Lower leg skin (tissue), 4 donors: ENCODE results near the gene PAK6. TPM values are rescaled to one million over a fixed set of nuclear protein-coding genes. Genes with fewer than 3 reads are reported as not detected.

ENCODE experiments used
- DNase-seq, 2 donors: peaks; one replicate each; pipeline ENCODE4 v3.0.0-alpha.2; 2019; ENCODE audit warnings: low spot score in 2 of 2
- H3K4me3 ChIP-seq: fragments of 200-600 bp; sonication (generic); 2 replicates; pipeline ENCODE4 v1.5.1; 2017; ENCODE audit warnings: mild to moderate bottlenecking, low read depth; ENCODE audit not compliant: poor library complexity, severe bottlenecking
- POLR2A ChIP-seq, 2 donors: fragments of 450-650 bp; IDR thresholded peaks; one replicate each; pipeline ENCODE4 v1.6.1; 2016 to 2017; ENCODE audit warnings: antibody characterized with exemption in 2 of 2, mild to moderate bottlenecking in 1 of 2, moderate library complexity in 1 of 2
- WGBS, 2 donors: methylation state at CpG; one replicate each; pipeline ENCODE4 v1.1.5; 2018; 5-methylcytosine and 5-hydroxymethylcytosine counted together
- intact Hi-C: fragments of 100-400 bp; cut with DNase I; formaldehyde crosslinking; loops from one replicate; pipeline ENCODE4 v1.15.0; 2023; ENCODE audit warnings: low total_unique reads
- total RNA-seq, 4 donors: library from RNA; depleted of rRNA; stranded (reverse); fragments of >200 nt; gene quantifications; one replicate each; pipeline ENCODE4 v1.1.0, GENCODE V29; 2016
- TF ChIP-seq, protein P1 (sequence below), 3 donors: fragments of 450-650 bp; IDR thresholded peaks; one replicate each; pipeline ENCODE4 v1.5.1; 2016; ENCODE audit warnings: antibody characterized with exemption in 3 of 3, mild to moderate bottlenecking in 3 of 3, moderate library complexity in 2 of 3

Gene PAK6
- 10 to 100 TPM; 48.3 to 83.9 (median 70.4) TPM for total RNA-seq

DNA sequence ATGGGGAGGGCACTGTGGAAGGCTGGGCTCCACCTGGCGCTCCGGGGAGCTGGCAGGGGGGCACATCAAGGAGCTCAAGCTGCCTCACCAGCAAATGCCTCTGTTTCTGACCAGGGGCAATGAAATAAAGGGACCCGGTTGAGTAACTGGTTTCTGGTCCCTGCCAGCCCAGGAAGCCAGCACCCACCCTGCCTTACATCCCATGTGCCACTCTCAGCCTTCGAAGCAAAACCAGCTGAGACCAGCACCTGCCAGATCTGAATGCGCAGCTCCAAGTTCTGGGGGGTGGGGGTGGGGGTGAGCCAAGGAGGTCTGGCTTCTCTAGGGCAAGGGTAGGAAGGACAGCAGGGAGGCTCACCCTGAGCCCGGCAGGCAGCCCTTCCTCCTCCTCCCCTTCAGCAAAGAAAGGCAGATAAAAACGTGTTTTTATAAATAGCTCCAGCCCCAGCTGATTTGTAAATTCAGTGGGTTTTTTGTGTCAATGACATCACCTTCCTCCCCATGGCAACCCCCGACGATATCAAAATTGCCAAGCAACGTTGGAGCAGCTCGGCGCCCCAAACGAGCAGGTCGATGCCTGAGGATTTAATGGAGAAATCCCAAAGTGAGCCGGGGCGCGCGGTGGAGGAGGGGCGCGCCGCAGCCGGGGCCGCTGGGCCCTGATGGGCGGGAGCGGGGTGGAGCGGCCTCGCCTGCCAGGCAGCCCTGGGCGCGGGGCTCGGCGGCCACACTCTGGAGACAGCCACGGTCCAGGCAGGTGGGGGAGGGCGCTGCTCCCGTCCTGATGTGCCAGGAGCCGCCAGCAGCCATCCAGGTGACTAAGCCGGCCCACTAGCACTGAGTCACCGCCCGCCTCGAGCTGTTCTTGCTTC is at the start of gene PAK6:
TSS of gene PAK6 (plus strand) at position 532 of the 872 bp plus-strand sequence. CDS start 25,723 bp downstream, outside the sequence.
- peak; percentile 81 to 93 for DNase-seq
- intact Hi-C loops = no loop called here
- peak within 1 kb of the TSS; percentile 21 for H3K4me3 ChIP-seq
- 5 to 6% methylated on average over 32 to 37 of the region's 39 CpGs for WGBS, 2 donors
- TF ChIP-seq POLR2A (IDR thresholded peaks at IDR 0.05) = no peak
- TF ChIP-seq, protein P1, sequence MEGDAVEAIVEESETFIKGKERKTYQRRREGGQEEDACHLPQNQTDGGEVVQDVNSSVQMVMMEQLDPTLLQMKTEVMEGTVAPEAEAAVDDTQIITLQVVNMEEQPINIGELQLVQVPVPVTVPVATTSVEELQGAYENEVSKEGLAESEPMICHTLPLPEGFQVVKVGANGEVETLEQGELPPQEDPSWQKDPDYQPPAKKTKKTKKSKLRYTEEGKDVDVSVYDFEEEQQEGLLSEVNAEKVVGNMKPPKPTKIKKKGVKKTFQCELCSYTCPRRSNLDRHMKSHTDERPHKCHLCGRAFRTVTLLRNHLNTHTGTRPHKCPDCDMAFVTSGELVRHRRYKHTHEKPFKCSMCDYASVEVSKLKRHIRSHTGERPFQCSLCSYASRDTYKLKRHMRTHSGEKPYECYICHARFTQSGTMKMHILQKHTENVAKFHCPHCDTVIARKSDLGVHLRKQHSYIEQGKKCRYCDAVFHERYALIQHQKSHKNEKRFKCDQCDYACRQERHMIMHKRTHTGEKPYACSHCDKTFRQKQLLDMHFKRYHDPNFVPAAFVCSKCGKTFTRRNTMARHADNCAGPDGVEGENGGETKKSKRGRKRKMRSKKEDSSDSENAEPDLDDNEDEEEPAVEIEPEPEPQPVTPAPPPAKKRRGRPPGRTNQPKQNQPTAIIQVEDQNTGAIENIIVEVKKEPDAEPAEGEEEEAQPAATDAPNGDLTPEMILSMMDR (IDR thresholded peaks at IDR 0.05) = no peak

DNA sequence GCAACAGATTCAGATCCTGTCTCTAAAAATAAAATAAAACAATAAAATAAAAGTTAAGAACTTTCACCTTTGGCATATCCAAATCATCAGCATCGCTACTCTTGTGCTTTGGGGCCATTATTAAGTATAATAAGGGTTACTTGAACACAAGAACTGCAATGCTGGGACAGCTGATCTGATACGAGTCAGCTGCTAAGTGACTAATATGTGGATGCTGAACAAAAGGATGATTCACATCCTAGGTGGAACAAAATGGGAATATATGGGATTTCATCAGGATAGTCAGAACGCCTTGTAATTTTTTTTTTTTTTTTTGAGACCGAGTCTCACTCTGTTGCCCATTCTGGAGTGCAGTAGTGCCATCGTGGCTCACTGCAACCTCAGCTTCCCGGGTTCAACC is 48.3 kb upstream of the PAK6 start:
- TF ChIP-seq POLR2A (IDR thresholded peaks at IDR 0.05) = no peak
- TF ChIP-seq, protein P1 (IDR thresholded peaks at IDR 0.05) = no peak
- intact Hi-C loops = no loop called here
- no peak for DNase-seq
- no peak overlapping the region for H3K4me3 ChIP-seq
- 89 to 94% methylated on average over 6 of the region's 6 CpGs for WGBS, 2 donors

DNA sequence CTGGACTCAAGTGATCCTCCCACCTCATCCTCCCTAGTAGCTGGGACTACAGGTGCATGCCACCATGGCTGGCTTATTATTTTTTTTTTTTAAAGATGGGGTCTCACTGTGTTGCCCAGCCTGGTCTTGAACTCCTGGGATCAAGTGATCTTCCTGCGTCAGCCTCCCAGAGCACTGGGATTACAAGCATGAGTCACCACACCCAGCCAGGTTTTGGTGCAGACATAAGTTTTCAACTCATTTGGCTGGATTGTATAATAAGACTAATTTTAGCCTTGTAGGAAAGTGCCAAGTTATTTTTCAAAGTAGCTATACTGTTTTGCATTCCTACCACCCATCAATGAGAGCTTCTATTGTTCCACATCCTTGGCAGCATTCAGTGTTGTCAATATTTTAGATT is 45.9 kb upstream of the PAK6 start:
- no peak for DNase-seq
- TF ChIP-seq, protein P1 (IDR thresholded peaks at IDR 0.05) = no peak
- TF ChIP-seq POLR2A (IDR thresholded peaks at IDR 0.05) = no peak
- intact Hi-C loops = no loop called here
- H3K4me3 ChIP-seq = no peak overlapping the region
- WGBS, 2 donors = 74 to 79% methylated on average over 1 of the region's 1 CpG

DNA sequence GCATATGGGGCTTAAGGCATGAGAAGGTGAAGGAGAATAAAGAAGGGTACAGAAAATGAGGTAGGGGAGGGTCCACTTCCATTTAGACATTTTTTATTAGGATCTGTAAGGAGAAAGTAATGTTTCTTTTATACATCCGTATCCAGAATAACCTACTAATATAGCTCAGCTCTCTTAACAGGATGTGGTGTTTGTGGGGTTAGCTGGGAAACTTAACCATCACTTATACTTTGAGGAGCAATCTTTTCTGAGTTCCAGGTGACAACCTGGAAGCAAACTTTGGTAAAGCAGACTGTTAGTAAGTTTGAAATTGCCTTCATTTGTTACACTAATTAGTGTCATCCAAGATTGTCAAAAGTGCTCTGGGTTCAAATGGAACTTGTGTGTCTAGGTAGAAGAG is 41.4 kb upstream of the PAK6 start:
- TF ChIP-seq, protein P1 (IDR thresholded peaks at IDR 0.05) = no peak
- no peak for TF ChIP-seq POLR2A (IDR thresholded peaks at IDR 0.05)
- 96 to 97% methylated on average over 1 of the region's 1 CpG for WGBS, 2 donors
- intact Hi-C loops = no loop called here
- DNase-seq = no peak
- no peak overlapping the region for H3K4me3 ChIP-seq

DNA sequence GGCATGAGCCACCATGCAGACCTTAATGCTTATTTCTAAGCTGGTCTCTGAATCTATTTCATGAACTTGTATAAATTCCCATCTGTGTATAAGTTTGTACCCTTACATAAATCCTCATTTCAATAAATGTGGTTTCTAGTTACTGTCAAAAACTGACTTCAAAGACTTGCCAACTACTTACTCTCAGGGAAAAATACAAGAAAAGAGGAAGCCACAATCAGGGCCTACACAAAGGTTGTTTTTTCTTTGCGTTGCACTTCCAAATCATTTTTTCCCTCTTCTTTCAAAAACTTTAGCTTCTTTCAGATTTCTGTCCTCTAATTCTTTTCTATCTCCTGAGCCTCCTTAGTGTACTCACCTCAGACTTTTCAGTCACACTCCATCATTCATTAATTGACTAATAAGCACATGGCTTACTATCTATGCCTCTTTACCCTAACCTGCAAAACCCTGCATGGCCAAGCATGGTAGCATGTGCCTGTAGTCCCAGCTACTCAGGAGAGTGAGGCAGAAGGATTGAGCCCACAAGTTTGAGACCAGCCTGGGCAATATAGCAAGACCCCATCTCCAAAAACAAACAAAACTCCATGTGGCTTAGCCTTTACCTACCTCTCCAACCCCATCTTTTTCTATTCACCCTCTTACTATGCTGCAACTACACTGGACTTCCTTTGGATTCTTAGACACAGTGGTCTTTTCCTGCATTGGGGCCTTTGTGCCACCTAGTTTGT is 40.3 kb upstream of the PAK6 start:
- TF ChIP-seq, protein P1 (IDR thresholded peaks at IDR 0.05) = no peak
- TF ChIP-seq POLR2A (IDR thresholded peaks at IDR 0.05) = no peak
- DNase-seq = no peak
- WGBS, 2 donors = 84 to 91% methylated on average over 1 of the region's 1 CpG
- intact Hi-C loops = no loop called here
- no peak overlapping the region for H3K4me3 ChIP-seq
